NT2/D1 (cell line): ENCODE data around the gene GLYAT.

Source experiments
- SUZ12 ChIP-seq: IDR thresholded peaks from 2 replicates; pipeline ENCODE4 v1.6.1; 2011; ENCODE audit not compliant: insufficient read length, insufficient read depth; ENCODE audit errors: extremely low read depth
- YY1 ChIP-seq: IDR thresholded peaks from 2 replicates; pipeline ENCODE4 v1.6.1; 2011; ENCODE audit not compliant: insufficient read length, insufficient read depth
- ZNF274 ChIP-seq: IDR thresholded peaks from 2 replicates; pipeline ENCODE4 v1.6.1; 2011; ENCODE audit warnings: mild to moderate bottlenecking, low read depth, low read length

DNA sequence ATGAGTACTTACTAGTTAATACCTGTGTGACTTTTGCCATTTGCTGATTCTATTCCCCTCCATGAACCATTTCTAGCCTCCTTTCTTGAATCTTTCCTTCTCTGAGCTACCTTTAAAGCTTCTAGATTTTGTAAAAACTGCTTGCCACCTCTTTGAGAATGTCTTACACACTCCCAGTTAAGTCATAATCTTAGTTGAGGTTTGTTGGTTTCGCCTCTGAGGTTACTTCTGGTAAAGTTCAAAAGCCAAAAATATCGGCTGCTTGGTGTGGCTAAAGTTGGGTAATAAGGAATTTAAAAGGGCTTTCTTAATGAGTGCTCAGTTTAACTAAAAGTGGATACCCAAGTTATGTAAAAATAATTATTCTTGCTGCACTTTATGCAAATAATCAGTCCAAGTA, 10.4 kb upstream of the GLYAT start:
- TF ChIP-seq SUZ12 (no peak), YY1 (no peak), ZNF274 (no peak)
